GM18907 (cell line): Measurements from ENCODE around the gene DNAJC3.
"Not testable (repeated sequence)": the region's sequence is repeated elsewhere in the genome, so short reads cannot be mapped to it uniquely, and the experiment has no call there.

Experiments used
- ATAC-seq: cut with Tn5 transposase; IDR thresholded peaks from one replicate; pipeline ENCODE4 v1.9.1; 2021; ENCODE audit warnings: mild to moderate bottlenecking, moderate library complexity; ENCODE audit not compliant: unreplicated experiment

Gene DNAJC3

GRCh38 chr13:95712846-95713245, 35.9 kb downstream of the DNAJC3 start:
- ATAC-seq = not testable (repeated sequence)

- ATAC-seq = no peak
Observed at GRCh38 chr13:95713651-95714050, 36.7 kb downstream of the DNAJC3 start.

DNA sequence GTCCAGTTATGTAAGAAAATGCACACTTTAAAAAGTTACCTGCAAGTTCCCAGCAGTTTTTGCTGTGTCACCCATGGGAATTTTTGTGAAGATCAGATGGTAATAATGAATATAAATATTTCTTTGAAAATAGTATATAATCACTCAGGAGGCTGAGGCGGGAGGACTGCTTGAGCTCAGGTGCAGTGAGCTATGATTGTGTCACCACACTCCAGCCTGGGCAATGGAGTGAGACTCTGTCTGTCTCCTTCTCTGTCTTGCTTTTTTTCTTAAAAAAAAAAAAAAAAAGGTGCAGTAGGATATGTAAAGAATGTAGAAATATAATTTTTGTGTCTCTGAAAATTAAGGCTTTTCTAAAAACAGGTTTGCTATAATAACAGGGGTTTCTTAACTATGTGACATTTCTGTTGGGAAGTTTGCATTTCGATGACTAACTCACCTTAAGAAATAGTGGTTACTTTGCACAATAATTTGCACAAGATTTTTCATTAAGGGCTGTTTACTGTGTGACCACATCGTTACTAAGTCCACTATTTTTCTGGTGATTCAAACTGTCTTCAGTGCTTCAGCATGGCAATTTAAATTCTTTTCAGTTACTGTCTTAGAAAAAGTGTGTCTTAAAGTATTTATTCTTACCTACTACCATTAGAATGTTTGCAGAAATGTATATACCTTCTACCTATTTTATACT, 37.3 kb downstream of the DNAJC3 start:
- no peak for ATAC-seq

GRCh38 chr13:95716231-95716630, 39.3 kb downstream of the DNAJC3 start:
- ATAC-seq = no peak

DNA sequence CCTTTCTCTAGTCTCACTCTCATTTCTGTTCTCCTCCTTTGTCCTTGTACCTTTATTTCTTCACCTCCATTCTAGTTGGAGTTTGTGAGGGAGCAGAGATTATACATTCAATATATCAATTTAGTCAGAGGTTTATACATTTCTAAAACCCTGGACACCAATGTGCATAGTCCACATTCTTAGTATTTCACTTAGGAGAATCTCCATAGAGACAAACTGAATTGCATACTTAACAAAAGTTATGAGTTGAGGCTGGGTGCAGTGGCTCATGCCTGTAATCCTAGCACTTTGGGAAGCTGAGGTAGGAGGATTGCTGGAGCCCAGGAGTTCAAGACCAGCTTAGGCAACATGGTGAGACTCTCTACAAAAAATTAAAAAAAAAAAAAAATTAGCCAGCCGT, 45.3 kb downstream of the DNAJC3 start:
- ATAC-seq = no peak

- ATAC-seq = no peak
Observed at GRCh38 chr13:95723438-95723837, 46.5 kb downstream of the DNAJC3 start.

DNA sequence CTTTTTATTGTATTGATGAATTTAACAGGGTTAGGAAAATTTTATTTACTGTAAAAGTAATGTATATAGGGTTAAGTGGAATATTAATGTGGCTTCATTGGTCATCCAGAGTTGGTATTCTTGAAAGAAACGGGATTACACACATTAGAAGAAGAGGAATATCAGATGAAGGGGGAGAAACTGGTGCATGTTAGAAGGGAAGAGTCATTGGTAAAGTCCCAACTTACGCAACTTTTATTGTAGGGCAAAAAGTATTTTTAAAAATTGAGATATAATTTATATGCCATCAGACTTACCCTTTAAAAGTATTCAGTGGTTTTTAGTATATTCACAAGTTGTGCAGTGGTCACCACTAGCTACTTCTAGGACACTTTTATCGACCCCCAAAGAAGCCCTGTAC, 47.3 kb downstream of the DNAJC3 start:
- no peak for ATAC-seq

DNA sequence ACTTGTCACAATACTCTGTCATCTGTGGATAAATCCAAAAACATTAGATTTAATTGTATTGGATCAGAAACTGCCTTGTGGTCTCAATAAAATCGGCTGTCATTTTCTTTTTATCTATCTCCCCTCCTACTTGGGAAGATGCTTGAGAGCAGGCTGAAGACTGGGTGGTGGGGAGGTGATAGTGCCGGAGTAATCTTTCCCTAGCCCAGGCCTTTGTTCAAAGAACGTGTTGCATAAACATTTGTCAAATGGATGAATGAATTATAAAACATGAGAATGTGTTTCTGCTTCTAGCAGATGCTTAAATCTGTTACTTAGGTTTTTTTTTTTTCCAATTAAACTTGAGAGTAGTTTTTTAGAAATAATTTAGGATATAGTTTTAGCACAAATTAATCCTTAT, 49.9 kb downstream of the DNAJC3 start:
- ATAC-seq = no peak

DNA sequence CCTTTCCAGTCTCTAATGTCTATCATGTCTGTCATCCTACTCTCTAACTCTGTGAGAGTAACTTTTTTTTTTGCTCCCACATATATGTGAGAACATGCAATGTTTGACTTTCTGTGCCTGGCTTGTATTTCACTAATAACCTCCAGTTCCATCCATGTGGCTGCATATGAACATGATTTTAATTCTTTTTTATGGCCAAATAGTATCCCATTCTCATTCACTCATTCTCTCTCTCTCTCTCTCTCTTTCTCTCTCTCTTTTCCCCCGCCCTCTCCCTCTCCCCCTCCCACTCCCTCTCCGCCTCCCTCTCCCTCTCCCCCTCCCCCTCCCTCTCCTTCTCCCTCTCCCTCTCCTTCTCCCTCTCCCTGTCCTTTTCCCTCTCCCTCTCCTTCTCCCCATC, 52.0 kb downstream of the DNAJC3 start:
- ATAC-seq = no peak

GRCh38 chr13:95734124-95734523, 57.2 kb downstream of the DNAJC3 start:
- ATAC-seq = no peak

- ATAC-seq = not testable (repeated sequence)
Observed at GRCh38 chr13:95740071-95740978, 63.4 kb downstream of the DNAJC3 start.

DNA sequence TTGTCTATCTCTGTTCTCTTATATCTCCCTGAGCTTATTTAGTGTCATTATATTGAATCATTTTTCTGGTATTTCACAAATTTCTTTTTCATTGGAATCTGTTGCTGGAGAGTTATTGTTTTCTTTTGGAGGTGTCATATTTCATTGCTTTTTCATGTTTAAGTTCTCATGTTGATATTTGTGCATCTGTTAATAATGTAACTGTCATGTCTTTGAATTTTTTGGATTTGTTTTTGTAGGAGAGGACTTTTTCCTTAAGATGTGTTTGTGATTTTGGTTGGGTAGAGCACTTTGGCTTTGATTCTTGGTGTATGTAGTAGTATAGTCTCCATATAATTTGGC, 64.0 kb downstream of the DNAJC3 start:
- no peak for ATAC-seq

GRCh38 chr13:95741584-95742563, 64.9 kb downstream of the DNAJC3 start:
- ATAC-seq = peak; percentile 74

- no peak for ATAC-seq
Observed at GRCh38 chr13:95743192-95743591, 66.3 kb downstream of the DNAJC3 start.

DNA sequence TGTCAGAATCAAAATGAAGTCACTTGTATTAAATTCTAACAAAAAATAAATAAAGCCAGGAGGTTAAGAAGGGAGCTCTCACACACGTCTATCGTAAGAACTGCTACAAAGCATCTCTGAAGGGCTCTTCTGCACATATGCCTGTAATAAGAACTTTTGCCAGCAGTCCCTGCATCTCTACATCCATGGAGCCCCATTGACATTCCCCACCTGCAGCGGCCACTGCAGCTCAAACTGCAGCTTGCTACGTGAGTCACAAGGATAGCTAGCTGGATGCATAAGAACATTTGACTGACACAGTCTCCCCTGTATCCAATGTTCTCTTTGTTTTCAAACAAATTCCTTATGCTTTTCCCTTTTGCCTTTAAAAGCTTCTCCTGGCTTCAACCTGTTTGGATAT, 68.3 kb downstream of the DNAJC3 start:
- ATAC-seq = no peak

- ATAC-seq = no peak
Observed at GRCh38 chr13:95745752-95746151, 68.8 kb downstream of the DNAJC3 start.

DNA sequence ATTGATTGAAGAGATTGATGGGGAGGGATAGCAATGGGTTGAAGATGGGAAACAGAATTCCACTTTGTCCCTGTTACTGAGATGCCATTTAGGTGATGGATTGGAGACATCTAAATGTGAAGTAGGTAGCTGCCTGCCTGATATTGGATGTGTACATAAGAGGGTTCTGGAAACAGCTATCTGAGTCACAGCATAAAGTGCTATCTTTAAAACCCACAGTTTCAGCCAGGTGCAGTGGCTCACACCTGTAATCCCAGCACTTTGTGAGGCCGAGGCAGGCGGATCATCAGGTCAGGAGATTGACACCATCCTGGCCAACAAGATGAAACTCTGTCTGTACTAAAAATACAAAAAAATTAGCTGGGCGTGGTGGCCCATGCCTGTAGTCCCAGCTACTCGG, 72.6 kb downstream of the DNAJC3 start:
- no peak for ATAC-seq

- ATAC-seq = no peak
Observed at GRCh38 chr13:95752677-95753076, 75.7 kb downstream of the DNAJC3 start.

DNA sequence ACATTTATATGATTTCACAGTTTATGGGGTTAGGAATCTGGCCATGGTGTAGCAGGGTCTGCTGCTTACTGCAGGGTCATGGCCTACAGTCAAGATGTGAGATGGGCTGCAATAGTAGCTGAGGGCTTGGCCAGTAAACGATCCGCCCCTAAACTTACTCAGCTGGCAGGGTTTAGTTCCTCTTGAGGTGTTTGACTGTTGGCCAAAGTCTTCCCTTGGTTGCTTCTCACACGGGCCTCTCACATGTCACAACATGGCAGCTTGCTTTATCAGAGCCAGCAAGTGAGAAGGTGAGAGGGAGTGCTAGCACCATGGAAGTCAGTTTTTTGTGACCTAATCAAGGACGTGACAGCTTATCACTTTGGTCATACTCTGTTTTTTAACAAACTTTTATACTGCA, 77.1 kb downstream of the DNAJC3 start:
- ATAC-seq = no peak

GRCh38 chr13:95756072-95756471, 79.1 kb downstream of the DNAJC3 start:
- no peak for ATAC-seq

DNA sequence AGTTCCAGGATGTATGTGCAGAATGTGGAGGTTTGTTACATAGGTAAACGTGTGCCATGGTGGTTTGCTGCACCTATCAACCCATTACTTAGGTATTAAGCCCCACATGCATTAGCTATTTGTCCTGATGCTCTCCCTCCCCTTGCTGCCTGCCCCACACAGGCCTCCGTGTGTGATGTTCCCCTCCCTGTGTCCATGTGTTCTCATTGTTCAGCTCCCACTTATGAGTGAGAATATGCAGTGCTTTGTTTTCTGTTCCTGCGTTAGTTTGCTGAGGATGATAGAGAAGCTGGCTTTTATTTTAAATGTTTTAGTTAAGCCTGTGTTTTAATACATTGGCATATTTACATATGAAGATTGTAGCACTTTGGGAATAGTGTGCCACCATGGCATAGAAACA, 85.7 kb downstream of the DNAJC3 start:
- not testable (repeated sequence) for ATAC-seq
